Astrocyte of the spinal cord (primary cell): Measurements from ENCODE around the gene ACTN1.
A peak's percentile ranks its signal among the peaks of the same experiment; 100 is the strongest.
"Not testable (repeated sequence)": the region's sequence is repeated elsewhere in the genome, so short reads cannot be mapped to it uniquely, and the experiment has no call there.

Experiments
- DNase-seq: peaks from one replicate; pipeline ENCODE4 v3.0.0; 2011; ENCODE audit warnings: low read depth, low spot score
- H3K4me3 ChIP-seq: 2 replicates; pipeline ENCODE4 v1.5.1; 2011; ENCODE audit warnings: low read depth, mild to moderate bottlenecking, low read length, moderate library complexity
- in situ Hi-C: cut with HindIII; loops from 2 replicates; pipeline ENCODE4 v1.10.0; 2017; ENCODE audit warnings: low sequenced_read_pairs
- TF ChIP-seq, protein P1 (sequence below): IDR thresholded peaks from 2 replicates; pipeline ENCODE4 v1.5.1; 2012; ENCODE audit warnings: low read depth, mild to moderate bottlenecking, low read length, inconsistent platforms

Gene ACTN1

DNA sequence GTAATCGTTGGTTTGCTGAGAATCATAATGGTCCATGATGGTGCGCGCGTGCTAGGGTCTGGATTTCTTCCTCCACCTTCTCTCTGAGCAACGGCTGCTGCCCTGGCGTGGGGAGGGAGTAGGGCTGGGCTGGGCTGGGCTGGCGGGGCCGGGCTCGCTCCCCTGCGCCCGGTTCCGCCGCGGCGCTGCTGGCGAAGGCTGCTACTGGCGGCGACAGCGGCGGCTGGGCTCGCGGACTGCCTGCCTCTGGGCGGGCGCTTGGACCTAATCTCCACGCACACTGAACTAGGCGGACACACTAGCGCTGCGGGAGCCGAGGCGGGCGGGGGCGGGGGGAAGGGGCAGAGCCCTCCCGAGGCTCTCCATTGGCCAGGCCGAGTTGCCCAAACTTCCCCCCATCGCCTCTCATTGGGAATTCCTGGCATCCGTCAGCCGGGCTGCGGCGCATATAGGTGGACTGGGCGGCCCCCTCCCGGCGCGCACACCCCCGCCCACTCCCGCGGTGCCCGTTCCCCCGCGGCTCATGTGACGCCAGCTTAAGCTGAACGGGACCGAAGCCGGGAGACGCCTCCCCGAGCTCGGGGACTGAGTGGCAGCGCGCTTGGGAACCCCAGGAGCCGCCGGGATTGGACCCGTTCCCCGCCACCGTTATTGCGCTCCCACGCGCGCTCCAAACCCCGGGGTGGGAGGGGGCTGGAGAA is at the start of gene ACTN1:
ACTN1 (minus strand) TSS at position 282 of the 701 bp plus-strand sequence; CDS start at position 36, 246 bp downstream.
- DNase-seq, result peak; percentile 99
- peak within 1 kb of the TSS; percentile 94 for H3K4me3 ChIP-seq
- in situ Hi-C loops, result no loop called here
- TF ChIP-seq, protein P1, sequence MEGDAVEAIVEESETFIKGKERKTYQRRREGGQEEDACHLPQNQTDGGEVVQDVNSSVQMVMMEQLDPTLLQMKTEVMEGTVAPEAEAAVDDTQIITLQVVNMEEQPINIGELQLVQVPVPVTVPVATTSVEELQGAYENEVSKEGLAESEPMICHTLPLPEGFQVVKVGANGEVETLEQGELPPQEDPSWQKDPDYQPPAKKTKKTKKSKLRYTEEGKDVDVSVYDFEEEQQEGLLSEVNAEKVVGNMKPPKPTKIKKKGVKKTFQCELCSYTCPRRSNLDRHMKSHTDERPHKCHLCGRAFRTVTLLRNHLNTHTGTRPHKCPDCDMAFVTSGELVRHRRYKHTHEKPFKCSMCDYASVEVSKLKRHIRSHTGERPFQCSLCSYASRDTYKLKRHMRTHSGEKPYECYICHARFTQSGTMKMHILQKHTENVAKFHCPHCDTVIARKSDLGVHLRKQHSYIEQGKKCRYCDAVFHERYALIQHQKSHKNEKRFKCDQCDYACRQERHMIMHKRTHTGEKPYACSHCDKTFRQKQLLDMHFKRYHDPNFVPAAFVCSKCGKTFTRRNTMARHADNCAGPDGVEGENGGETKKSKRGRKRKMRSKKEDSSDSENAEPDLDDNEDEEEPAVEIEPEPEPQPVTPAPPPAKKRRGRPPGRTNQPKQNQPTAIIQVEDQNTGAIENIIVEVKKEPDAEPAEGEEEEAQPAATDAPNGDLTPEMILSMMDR, result no peak

- no peak overlapping the region for H3K4me3 ChIP-seq
- no peak for DNase-seq
- in situ Hi-C loops, result no loop called here
- TF ChIP-seq, protein P1, result no peak
Measured at GRCh38 chr14:69027242-69027913, 48.3 kb upstream of the ACTN1 start.

- no peak overlapping the region for H3K4me3 ChIP-seq
- in situ Hi-C loops, result no loop called here
- no peak for DNase-seq
- TF ChIP-seq, protein P1, result no peak
Measured at GRCh38 chr14:69023035-69023434, 43.9 kb upstream of the ACTN1 start.

DNA sequence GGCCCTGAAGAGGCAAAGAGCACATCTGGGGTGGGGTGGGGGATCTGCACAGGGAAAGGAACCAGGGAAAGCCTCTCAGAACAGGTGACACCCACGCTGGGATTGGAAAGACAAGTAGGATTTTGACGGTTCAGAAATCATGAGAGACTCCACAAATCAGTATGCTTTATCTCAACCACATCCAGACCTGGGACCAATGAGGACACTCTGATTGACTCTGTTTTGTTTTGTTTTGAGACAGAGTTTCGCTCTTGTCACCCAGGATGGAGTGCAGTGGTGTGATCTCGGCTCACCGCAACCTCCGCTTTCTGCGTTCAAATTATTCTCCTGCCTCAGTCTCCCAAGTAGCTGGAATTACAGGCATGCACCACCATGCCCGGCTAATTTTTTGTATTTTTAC is 43.0 kb upstream of the ACTN1 start:
- DNase-seq, H3K4me3 ChIP-seq, in situ Hi-C loops: not testable (repeated sequence)

- no peak for DNase-seq
Measured at GRCh38 chr14:69017706-69018105, 38.6 kb upstream of the ACTN1 start.

GRCh38 chr14:69014829-69015259 is 35.7 kb upstream of the ACTN1 start:
- H3K4me3 ChIP-seq, result no peak overlapping the region
- no peak for DNase-seq
- TF ChIP-seq, protein P1, result no peak
- in situ Hi-C loops, result no loop called here

More at GRCh38 chr14:69017706-69018105, 38.6 kb upstream of the ACTN1 start:
- H3K4me3 ChIP-seq, result no peak overlapping the region
- TF ChIP-seq, protein P1, result no peak
- in situ Hi-C loops, result no loop called here
